GM18909 (cell line): Measurements from ENCODE around the gene MRPL11.
"Not testable (repeated sequence)": the region's sequence is repeated elsewhere in the genome, so short reads cannot be mapped to it uniquely, and the experiment has no call there.

Experiments used
- ATAC-seq: cut with Tn5 transposase; IDR thresholded peaks from one replicate; pipeline ENCODE4 v1.9.1; 2021; ENCODE audit warnings: mild to moderate bottlenecking; ENCODE audit not compliant: unreplicated experiment, poor library complexity

Gene MRPL11

GRCh38 chr11:66437979-66438503, 607 bp downstream of the MRPL11 start:
- ATAC-seq, result no peak

GRCh38 chr11:66432597-66432996, 6.1 kb downstream of the MRPL11 start:
- ATAC-seq, result no peak

- ATAC-seq, result not testable (repeated sequence)
Observed at GRCh38 chr11:66431871-66432329, 6.7 kb downstream of the MRPL11 start.

GRCh38 chr11:66431287-66431686, 7.4 kb downstream of the MRPL11 start:
- ATAC-seq, result not testable (repeated sequence)

- no peak for ATAC-seq
Observed at GRCh38 chr11:66429983-66430602, 8.6 kb downstream of the MRPL11 start.

GRCh38 chr11:66428933-66429332, 9.7 kb downstream of the MRPL11 start:
- ATAC-seq, result no peak

- no peak for ATAC-seq
Observed at GRCh38 chr11:66426314-66426713, 12.3 kb downstream of the MRPL11 start.

- ATAC-seq, result no peak
Observed at GRCh38 chr11:66421492-66422205, 17.0 kb downstream of the MRPL11 start.

- ATAC-seq, result no peak
Observed at GRCh38 chr11:66420671-66421476, 17.8 kb downstream of the MRPL11 start, which contains the start of gene NPAS4. Gene NPAS4, plus strand, starts transcription at chr11:66421035. Its CDS starts 145 bp downstream, at chr11:66421180.

- no peak for ATAC-seq
Observed at GRCh38 chr11:66419825-66420224, 18.8 kb downstream of the MRPL11 start.

GRCh38 chr11:66418986-66419308, 19.7 kb downstream of the MRPL11 start:
- no peak for ATAC-seq

GRCh38 chr11:66418168-66418985, 20.3 kb downstream of the MRPL11 start:
- ATAC-seq, result no peak

GRCh38 chr11:66417000-66417399, 21.6 kb downstream of the MRPL11 start:
- no peak for ATAC-seq

GRCh38 chr11:66415423-66415822, 23.2 kb downstream of the MRPL11 start:
- ATAC-seq, result no peak

- ATAC-seq, result no peak
Observed at GRCh38 chr11:66414120-66414934, 24.3 kb downstream of the MRPL11 start.

GRCh38 chr11:66413167-66413566, 25.5 kb downstream of the MRPL11 start:
- ATAC-seq, result no peak

GRCh38 chr11:66412110-66412509, 26.5 kb downstream of the MRPL11 start:
- ATAC-seq, result no peak

GRCh38 chr11:66411323-66411722, 27.3 kb downstream of the MRPL11 start:
- ATAC-seq, result no peak

GRCh38 chr11:66410191-66410590, 28.5 kb downstream of the MRPL11 start:
- no peak for ATAC-seq
